HepG2 (cell line): ENCODE results near the gene MGAT4C. TPM values are rescaled to one million over a fixed set of nuclear protein-coding genes. Genes with fewer than 3 reads are reported as not detected.

Source experiments
- ATAC-seq: fragments of 200-7000 bp; cut with Tn5 transposase; 3 replicates; pipeline ENCODE4 v1.9.1; 2020; ENCODE audit warnings: mild to moderate bottlenecking, moderate library complexity
- BruUV-seq: library from RNA; stranded (reverse); fragments of 400-500 nt; replicated peaks from 2 replicates; lab custom pipeline; 2021; lab: Mats Ljungman, UMichigan
- CTCF ChIA-PET: fragments of 300-600 bp; formaldehyde crosslinking; extraction: SDS; loops from one replicate; lab custom pipeline; 2021; ENCODE audit warnings: low total read pairs, inconsistent platforms, low intra/inter-chr PET ratio; lab: Yijun Ruan, JAX
- POLR2A ChIA-PET: fragments of 350-600 bp; sonication (Branson Sonifier 250); formaldehyde crosslinking; loops from one replicate; lab custom pipeline; 2020; ENCODE audit warnings: antibody characterized with exemption, inconsistent platforms; lab: Yijun Ruan, JAX
- DNase-seq: peaks from one replicate; pipeline ENCODE4 v3.0.0-alpha.2; 2015; ENCODE audit warnings: low spot score
- FAIRE-seq: peaks from 3 replicates; lab custom pipeline; 2011; peaks lifted over from hg19 to GRCh38; lab: Jason Lieb, UNC
- H2AFZ ChIP-seq: one replicate; pipeline ENCODE4 v1.6.1; 2011; ENCODE audit warnings: low read length, inconsistent platforms
- H3K27ac ChIP-seq: fragments of 300-600 bp; 3 replicates; pipeline ENCODE4 v1.8.0; 2011; ENCODE audit warnings: mixed run types, mild to moderate bottlenecking, mixed read lengths, low read length, inconsistent platforms; ENCODE audit not compliant: insufficient read depth; ENCODE audit errors: extremely low read length
- H3K27me3 ChIP-seq, 2 experiments: fragments of 200-600 bp in 1 of 2; 2 replicates in 1 of 2; 3 replicates in 1 of 2; pipeline versions ENCODE4 v1.6.0 to v1.8.0; 2011; ENCODE audit warnings: low read length in 2 of 2, mild to moderate bottlenecking in 2 of 2, moderate library complexity in 2 of 2, inconsistent platforms in 1 of 2; ENCODE audit not compliant: insufficient read depth in 2 of 2, control insufficient read depth in 1 of 2
- H3K36me3 ChIP-seq, 2 experiments: fragments of 200-600 bp in 1 of 2; replicated peaks in 1 of 2; 2 replicates in 1 of 2; 3 replicates in 1 of 2; pipeline versions ENCODE4 v1.5.1 to v1.8.0; 2011; ENCODE audit warnings: low read length in 2 of 2, inconsistent platforms in 1 of 2; ENCODE audit not compliant: insufficient read depth in 2 of 2, control insufficient read depth in 1 of 2
- H3K4me1 ChIP-seq: 2 replicates; pipeline ENCODE4 v1.5.1; 2012; ENCODE audit warnings: low read length, inconsistent platforms; ENCODE audit not compliant: insufficient read depth
- H3K4me2 ChIP-seq: 2 replicates; pipeline ENCODE4 v1.6.0; 2011; ENCODE audit warnings: low read depth, low read length, inconsistent platforms
- H3K4me3 ChIP-seq, 3 experiments: fragments of 200-600 bp in 1 of 3; sonication (generic), shearing (Covaris generic) in 1 of 3; replicated peaks in 1 of 3; 2 replicates each; pipeline ENCODE4 v1.5.1; 2011 to 2016; ENCODE audit warnings: low read length in 3 of 3, inconsistent platforms in 2 of 3, low read depth in 2 of 3, mild to moderate bottlenecking in 2 of 3, control low read depth in 1 of 3, mixed read lengths in 1 of 3; ENCODE audit not compliant: insufficient read depth in 1 of 3
- H3K79me2 ChIP-seq: one replicate; pipeline ENCODE4 v1.6.1; 2011; ENCODE audit warnings: low read length, inconsistent platforms; ENCODE audit not compliant: insufficient read depth
- H3K9ac ChIP-seq: 2 replicates; pipeline ENCODE4 v1.6.0; 2011; ENCODE audit warnings: mild to moderate bottlenecking, low read depth, low read length, inconsistent platforms; ENCODE audit not compliant: insufficient read depth
- H3K9me3 ChIP-seq: 2 replicates; pipeline ENCODE4 v1.5.1; 2012; ENCODE audit warnings: mild to moderate bottlenecking, low read length
- H4K20me1 ChIP-seq: 2 replicates; pipeline ENCODE4 v1.6.0; 2011; ENCODE audit warnings: inconsistent platforms, mild to moderate bottlenecking, low read length, moderate library complexity; ENCODE audit not compliant: insufficient read depth
- HOXA3 ChIP-seq: sonication (generic); formaldehyde crosslinking; IDR thresholded peaks from 2 replicates; pipeline ENCODE4 v1.5.0; 2020; ENCODE audit warnings: missing genetic modification reagents
- KMT2A ChIP-seq: sonication (generic); formaldehyde crosslinking; IDR thresholded peaks from 2 replicates; pipeline ENCODE4 v1.4.0; 2020; ENCODE audit warnings: missing genetic modification reagents
- SIN3B ChIP-seq: fragments of 150-350 bp; IDR thresholded peaks from 2 replicates; pipeline ENCODE4 v1.6.1; 2014; ENCODE audit warnings: low read length
- SRF ChIP-seq: IDR thresholded peaks from 2 replicates; pipeline ENCODE4 v1.6.1; 2011; ENCODE audit warnings: mild to moderate bottlenecking, low read depth, low read length, moderate library complexity
- XBP1 ChIP-seq: sonication (generic); formaldehyde crosslinking; IDR thresholded peaks from 2 replicates; pipeline ENCODE4 v1.5.0; 2020; ENCODE audit warnings: missing genetic modification reagents
- ZBTB4 ChIP-seq: sonication (generic); formaldehyde crosslinking; IDR thresholded peaks from 2 replicates; pipeline ENCODE4 v1.4.0; 2020; ENCODE audit warnings: missing genetic modification reagents, mild to moderate bottlenecking, borderline replicate concordance
- ZNF235 ChIP-seq: sonication (generic); formaldehyde crosslinking; IDR thresholded peaks from 2 replicates; pipeline ENCODE4 v1.8.1; 2023; ENCODE audit warnings: mild to moderate bottlenecking, missing genetic modification reagents, borderline replicate concordance
- ZNF282 ChIP-seq: fragments of 450-650 bp; IDR thresholded peaks from 2 replicates; pipeline ENCODE4 v1.6.1; 2018; ENCODE audit not compliant: partially characterized antibody
- ZNF446 ChIP-seq: sonication (generic); formaldehyde crosslinking; IDR thresholded peaks from 2 replicates; pipeline ENCODE4 v1.5.0; 2020; ENCODE audit warnings: mild to moderate bottlenecking, missing genetic modification reagents
- ZNF7 ChIP-seq: IDR thresholded peaks from 2 replicates; pipeline ENCODE4 v1.6.1; 2016; ENCODE audit warnings: missing biosample characterization, missing genetic modification reagents
- in situ Hi-C: cut with HindIII; loops from 2 replicates; pipeline ENCODE4 v1.10.0; 2017; ENCODE audit warnings: low pct_unique_long_range_greater_than_20kb; ENCODE audit not compliant: extremely low pct_ligation_motif_present
- intact Hi-C: fragments of 100-400 bp; cut with micrococcal nuclease; formaldehyde crosslinking; loops from one replicate; pipeline ENCODE4 v1.10.0; 2022; ENCODE audit not compliant: unreplicated experiment
- polyA plus RNA-seq, 8 experiments: library from polyadenylated mRNA; depleted of rRNA in 3 of 8; stranded (reverse) in 7 of 8; unstranded in 1 of 8; fragments of >200 nt; fragmentation: Illumina TruSeq in 4 of 8; extraction: Trizol in 4 of 8; gene quantifications; 2 replicates each; pipeline versions ENCODE4 v1.2.1 to v1.2.3, GENCODE V29; 2011 to 2016; ENCODE audit warnings: low read depth in 4 of 8, missing spikeins in 1 of 8, mixed read lengths in 1 of 8; ENCODE audit not compliant: insufficient read depth in 1 of 8
- total RNA-seq, 5 experiments: library from RNA; depleted of rRNA; stranded (reverse); fragments of >200 nt; fragmentation: Illumina TruSeq; extraction: Trizol; gene quantifications; 2 replicates each; pipeline ENCODE4 v1.2.3, GENCODE V29; 2016; ENCODE audit warnings: low read depth in 1 of 5

MGAT4C gene
- total and polyA plus RNA-seq, 2 of the 13 experiments (the other 11 are each of a cell fraction or from before 2014, with no cell fraction given) = not detected

GRCh38 chr12:85963326-85963725, 292.9 kb downstream of the MGAT4C start:
- in situ Hi-C loops = no loop called here
- no peak for ATAC-seq
- Histone ChIP-seq H3K9ac (no peak overlapping the region), H2AFZ (no peak overlapping the region), H3K4me2 (no peak overlapping the region), H3K79me2 (no peaks in the 10 kb centered on the region), H3K4me1 (no peaks in the 10 kb centered on the region), H3K27ac (no peak overlapping the region), H3K36me3 (no peaks in the 10 kb centered on the region), H4K20me1 (no peaks in the 10 kb centered on the region), H3K9me3 (no peaks in the 10 kb centered on the region), H3K4me3 (no peak overlapping the region), H3K27me3 (no peaks in the 10 kb centered on the region)
- no TSS peak for BruUV-seq
- intact Hi-C loops = no loop called here
- no peak for TF ChIP-seq ZNF235 (CRISPR knock-in tag)
- no peak for TF ChIP-seq KMT2A
- TF ChIP-seq ZNF282 = no peak
- TF ChIP-seq SIN3B = no peak
- no peak for TF ChIP-seq ZNF7 (CRISPR knock-in tag)
- no peak for TF ChIP-seq ZNF446 (CRISPR knock-in tag)
- TF ChIP-seq HOXA3 (CRISPR knock-in tag) = no peak
- no peak for TF ChIP-seq SRF
- no peak for TF ChIP-seq ZBTB4 (CRISPR knock-in tag)
- TF ChIP-seq XBP1 (CRISPR knock-in tag) = no peak
- POLR2A ChIA-PET = no interaction called here
- CTCF ChIA-PET = no interaction called here
- FAIRE-seq = no peak
- DNase-seq = no peak
